Measurements from ENCODE around the gene SLC7A11. TPM values are rescaled to one million over a fixed set of nuclear protein-coding genes. Genes with fewer than 3 reads are reported as not detected.
"Not testable (repeated sequence)": the region's sequence is repeated elsewhere in the genome, so short reads cannot be mapped to it uniquely, and the experiment has no call there.

The SLC7A11 gene
- total and polyA plus RNA-seq, 5 experiments from 2014 or later = 0.13 to 0.30 TPM; not detected in 3

DNA sequence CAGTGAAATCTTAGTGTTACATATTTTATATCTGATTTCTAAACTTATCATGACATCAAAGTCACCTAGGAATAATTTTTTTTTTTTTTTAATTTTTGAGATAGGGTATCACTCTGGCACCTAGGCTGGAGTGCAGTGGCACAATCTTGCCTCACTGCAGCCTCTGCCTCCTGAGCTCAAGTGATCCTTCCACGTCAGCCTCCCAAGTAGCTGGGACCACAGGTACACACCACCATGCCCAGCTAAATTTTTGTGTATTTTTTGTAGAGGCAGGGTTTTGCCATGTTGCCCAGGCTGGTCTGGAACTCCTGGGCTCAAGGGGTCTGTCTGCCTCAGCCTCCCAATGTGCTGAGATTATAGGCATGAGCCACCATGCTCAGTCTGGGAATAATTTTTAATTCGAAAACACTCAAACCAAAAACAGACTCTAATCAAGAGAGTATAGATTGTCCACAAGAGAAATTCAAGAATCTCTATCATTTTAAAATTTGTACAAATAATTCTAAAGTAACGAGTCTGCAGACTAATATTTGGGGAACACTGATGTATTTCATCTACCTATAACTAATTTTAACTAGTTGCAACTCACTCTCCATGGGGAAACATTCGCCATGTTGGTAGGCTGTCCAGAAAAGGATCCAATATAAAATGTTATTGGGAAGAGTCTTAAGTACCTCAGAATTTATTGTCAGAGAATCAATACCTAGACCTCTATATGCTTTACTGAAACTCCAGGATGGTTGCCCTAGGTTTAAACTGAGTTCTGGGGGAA, 3.4 kb downstream of the SLC7A11 start:
- DNase-seq (no peak), ATAC-seq (no peak)
- Mint-ChIP-seq H3K27ac (no peak overlapping the region), H3K4me3 (no peak overlapping the region), H3K36me3 (no peaks in the 10 kb centered on the region), H3K27me3 (peaks cover 0 to 1% (median 0%) of the 10 kb centered on the region in 5 donors), H3K4me1 (peaks cover 9 to 13% (median 12%) of the 10 kb centered on the region in 4 donors), H3K9me3 (peaks cover 0 to 3% (median 0%) of the 10 kb centered on the region in 9 donors)
- POLR2A ChIA-PET = no interaction called here

DNA sequence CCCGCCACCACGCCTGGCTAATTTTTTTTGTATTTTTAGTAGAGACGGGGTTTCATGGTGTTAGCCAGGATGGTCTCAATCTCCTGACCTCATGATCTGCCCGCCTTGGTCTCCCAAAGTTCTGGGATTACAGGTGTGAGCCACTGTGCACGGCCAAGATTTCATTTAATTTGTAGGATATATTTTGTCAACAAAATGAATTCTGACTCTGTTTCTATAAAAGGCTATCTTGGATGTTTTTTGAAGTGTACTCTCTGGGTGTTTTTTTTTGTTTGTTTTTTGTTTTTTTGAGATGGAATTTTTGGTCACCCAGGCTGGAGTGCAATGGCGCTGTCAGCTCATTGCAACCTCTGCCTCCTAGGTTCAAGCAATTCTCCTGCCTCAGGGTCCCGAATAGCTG, 5.0 kb downstream of the SLC7A11 start:
- not testable (repeated sequence) for DNase-seq, H3K4me3 Mint-ChIP-seq

DNA sequence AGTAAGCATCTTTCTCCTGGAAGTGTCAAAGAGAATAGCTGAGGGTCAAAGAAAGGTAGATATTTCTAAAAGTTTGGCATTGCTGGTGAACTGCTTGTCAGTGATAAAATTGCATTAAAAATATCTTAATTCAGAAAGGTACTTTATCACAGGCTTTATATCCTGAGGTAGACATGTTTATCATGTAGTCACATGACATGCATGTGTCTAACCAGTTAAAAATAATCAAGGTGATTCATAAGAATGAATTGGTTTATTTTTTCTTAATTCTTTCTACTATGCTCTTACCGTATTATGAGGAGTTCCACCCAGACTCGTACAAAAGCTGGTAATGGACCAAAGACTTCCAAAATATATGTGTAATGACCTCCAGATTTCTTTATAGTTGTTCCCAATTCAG, 6.1 kb downstream of the SLC7A11 start:
- Mint-ChIP-seq H3K36me3 (no peaks in the 10 kb centered on the region), H3K9me3 (peaks cover 0 to 3% (median 0%) of the 10 kb centered on the region in 9 donors), H3K4me3 (no peak overlapping the region), H3K27ac (no peak overlapping the region), H3K4me1 (no peaks in the 10 kb centered on the region), H3K27me3 (peaks cover 0 to 1% (median 0%) of the 10 kb centered on the region in 5 donors)
- no peak for ATAC-seq
- POLR2A ChIA-PET = no interaction called here
- DNase-seq = no peak

More for the DNA sequence above, 5.0 kb downstream of the SLC7A11 start:
- H3K27me3 Mint-ChIP-seq, H3K36me3 Mint-ChIP-seq, ATAC-seq, H3K9me3 Mint-ChIP-seq, H3K4me1 Mint-ChIP-seq, POLR2A ChIA-PET, H3K27ac Mint-ChIP-seq: not testable (repeated sequence)

DNA sequence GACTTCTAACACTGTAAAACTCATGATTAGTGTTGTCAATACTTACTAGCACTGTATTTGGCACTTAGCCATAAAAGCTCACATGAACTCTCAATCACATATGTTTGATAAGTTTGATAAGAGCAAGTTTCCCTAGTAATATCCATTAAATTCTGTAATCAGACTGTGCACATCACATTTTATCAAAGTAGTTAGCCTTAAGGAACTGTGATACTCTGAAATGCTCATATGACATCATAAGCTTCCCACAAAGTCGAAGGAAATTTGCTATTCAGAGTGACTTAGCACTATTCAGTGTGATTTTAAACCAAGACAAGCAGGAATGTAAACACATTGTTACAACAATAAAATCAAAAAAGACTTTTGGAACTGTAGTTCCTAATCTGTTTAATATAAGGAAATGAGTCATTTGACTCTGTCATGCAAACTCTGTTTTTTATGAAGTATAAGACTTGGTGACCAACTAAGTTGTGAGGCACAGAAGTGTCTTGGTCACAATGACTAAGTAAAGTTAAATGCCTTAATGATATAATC, 6.7 kb downstream of the SLC7A11 start:
- no peak for ATAC-seq
- H3K27me3 Mint-ChIP-seq = peaks cover 0 to 1% (median 0%) of the 10 kb centered on the region in 5 donors

DNA sequence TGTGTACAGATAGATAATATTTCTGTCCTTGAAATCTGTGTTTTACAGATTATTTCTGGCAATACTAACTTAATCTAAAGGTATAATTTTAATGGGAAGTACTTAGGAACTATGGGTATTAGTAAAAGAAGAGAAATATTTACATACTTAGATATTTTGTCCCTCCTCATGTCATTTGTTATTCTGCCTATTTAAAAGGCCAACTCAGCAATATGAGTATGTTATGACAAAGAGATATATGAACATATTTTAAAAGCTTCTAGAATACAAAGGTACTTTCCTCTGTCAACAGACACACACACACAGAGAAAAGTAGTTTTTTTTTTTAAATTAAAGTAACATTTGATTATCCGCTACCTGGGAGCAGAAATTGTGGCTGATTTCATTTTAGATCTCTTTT, 7.9 kb downstream of the SLC7A11 start:
- peaks cover 0 to 3% (median 0%) of the 10 kb centered on the region in 9 donors for H3K9me3 Mint-ChIP-seq
- no peaks in the 10 kb centered on the region for H3K4me1 Mint-ChIP-seq
- DNase-seq (no peak), ATAC-seq (no peak)
- H3K4me3 Mint-ChIP-seq = no peak overlapping the region
- POLR2A ChIA-PET = no interaction called here
- no peaks in the 10 kb centered on the region for H3K36me3 Mint-ChIP-seq
- peaks cover 0 to 1% (median 0%) of the 10 kb centered on the region in 5 donors for H3K27me3 Mint-ChIP-seq
- H3K27ac Mint-ChIP-seq = no peak overlapping the region

More for the DNA sequence above, 6.7 kb downstream of the SLC7A11 start:
- Mint-ChIP-seq H3K4me3 (no peak overlapping the region), H3K27ac (no peak overlapping the region), H3K4me1 (no peaks in the 10 kb centered on the region), H3K36me3 (no peaks in the 10 kb centered on the region), H3K9me3 (peaks cover 0 to 3% (median 0%) of the 10 kb centered on the region in 9 donors)
- POLR2A ChIA-PET = no interaction called here
- DNase-seq = no peak

DNA sequence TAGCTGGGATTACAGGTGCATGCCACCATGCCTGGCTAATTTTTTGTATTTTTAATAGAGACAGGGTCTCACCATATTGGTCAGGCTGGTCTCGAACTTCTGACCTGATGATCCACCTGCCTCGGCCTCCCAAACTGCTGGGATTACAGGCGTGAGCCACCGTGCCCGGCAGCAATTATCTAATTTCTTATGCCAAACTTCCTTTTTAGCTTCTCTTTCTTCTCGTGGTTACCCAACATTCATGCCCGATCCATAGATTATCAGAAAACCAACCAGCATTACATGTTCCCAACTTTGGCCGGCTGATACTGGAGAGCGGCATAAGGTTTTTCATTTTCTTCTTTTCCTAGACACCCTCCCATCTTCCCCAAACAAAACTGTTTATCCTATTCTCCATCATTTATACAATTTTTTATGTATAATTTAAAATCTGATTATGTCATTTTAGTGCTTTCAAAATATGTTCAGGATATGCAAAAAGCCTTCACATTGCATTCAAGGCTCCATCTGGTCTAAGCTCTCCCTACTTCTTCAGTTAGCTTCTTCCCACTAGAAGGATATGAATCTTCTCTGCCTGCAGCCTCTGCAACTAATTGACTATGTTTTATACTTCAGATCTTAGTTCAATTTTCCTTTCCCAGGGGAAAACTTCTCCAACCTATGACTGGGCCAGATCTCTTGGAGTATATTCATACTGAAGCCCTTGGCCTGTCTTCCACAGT, 8.7 kb downstream of the SLC7A11 start:
- Mint-ChIP-seq H3K27me3 (peaks cover 0 to 1% (median 0%) of the 10 kb centered on the region in 5 donors), H3K9me3 (peaks cover 0 to 3% (median 0%) of the 10 kb centered on the region in 9 donors)

DNA sequence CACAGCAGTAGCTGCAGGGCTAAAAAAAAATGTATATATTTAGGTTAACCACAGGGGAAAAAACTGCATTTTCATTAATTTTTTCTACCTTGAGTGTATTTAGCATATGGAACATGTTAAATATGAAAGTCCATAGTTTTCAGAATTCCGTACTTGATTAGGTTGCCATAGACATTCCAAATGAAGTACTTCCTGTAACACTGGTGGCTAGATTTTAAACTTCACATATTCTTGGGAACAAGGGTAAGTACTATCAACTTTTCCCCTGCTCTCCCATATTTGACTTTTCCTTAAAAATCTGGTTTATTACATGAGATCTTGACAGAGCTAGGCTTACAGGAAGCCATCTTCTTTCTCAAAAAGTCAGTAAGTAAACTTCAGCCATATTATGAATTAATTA, 9.8 kb downstream of the SLC7A11 start:
- POLR2A ChIA-PET = no interaction called here
- ATAC-seq = no peak
- Mint-ChIP-seq H3K4me3 (no peak overlapping the region), H3K4me1 (no peaks in the 10 kb centered on the region), H3K27me3 (peaks cover 0 to 1% (median 0%) of the 10 kb centered on the region in 5 donors), H3K36me3 (no peaks in the 10 kb centered on the region), H3K9me3 (peaks cover 0 to 3% (median 0%) of the 10 kb centered on the region in 9 donors), H3K27ac (no peak overlapping the region)
- no peak for DNase-seq

More for the DNA sequence above, 8.7 kb downstream of the SLC7A11 start:
- no peaks in the 10 kb centered on the region for H3K36me3 Mint-ChIP-seq
- H3K27ac Mint-ChIP-seq = no peak overlapping the region
- POLR2A ChIA-PET = no interaction called here
- no peaks in the 10 kb centered on the region for H3K4me1 Mint-ChIP-seq
- no peak for ATAC-seq
- no peak for DNase-seq
- no peak overlapping the region for H3K4me3 Mint-ChIP-seq

DNA sequence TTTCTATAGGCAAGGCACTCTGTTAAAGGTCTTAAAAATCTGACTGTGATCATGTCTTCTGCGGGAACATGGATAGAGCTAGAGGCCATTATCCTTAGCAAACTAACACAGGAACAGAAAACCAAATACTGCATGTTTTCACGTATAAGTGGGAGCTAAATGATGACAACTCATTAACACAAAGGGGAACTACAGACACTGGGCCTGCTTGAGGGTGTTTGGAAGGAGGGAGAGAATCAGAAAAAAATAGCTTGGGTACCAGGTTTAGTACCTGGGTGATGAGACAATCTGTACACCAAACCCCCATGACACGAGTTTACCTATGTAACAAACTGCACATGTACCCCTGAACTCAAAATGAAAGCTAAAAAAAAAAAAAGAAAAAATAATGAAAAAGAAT, 12.1 kb downstream of the SLC7A11 start:
- POLR2A ChIA-PET = no interaction called here
- no peaks in the 10 kb centered on the region for H3K4me1 Mint-ChIP-seq
- H3K27ac Mint-ChIP-seq = no peak overlapping the region
- H3K36me3 Mint-ChIP-seq = no peaks in the 10 kb centered on the region
- no peak for DNase-seq
- no peaks in the 10 kb centered on the region for H3K27me3 Mint-ChIP-seq
- peaks cover 0 to 2% (median 0%) of the 10 kb centered on the region in 9 donors for H3K9me3 Mint-ChIP-seq
- no peak for ATAC-seq
- H3K4me3 Mint-ChIP-seq = no peak overlapping the region

DNA sequence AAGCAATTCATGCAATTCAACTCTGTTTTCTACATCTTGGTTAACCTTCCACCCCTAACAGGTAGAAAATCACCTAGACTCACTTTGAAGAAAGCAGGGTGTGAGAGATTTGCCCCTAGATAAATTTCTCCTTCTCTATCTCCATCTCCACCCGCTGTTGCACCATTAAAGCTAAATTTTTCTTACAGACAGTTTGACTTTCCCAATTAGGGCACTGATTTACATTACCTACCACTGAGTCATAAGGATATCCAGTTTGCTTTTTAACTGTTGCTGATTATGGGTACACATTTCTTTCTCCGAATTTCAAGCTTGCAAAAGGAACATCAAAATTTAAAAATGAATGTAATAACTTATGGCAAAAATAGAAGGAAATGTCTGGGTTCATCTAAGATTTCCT, 13.0 kb downstream of the SLC7A11 start:
- no peaks in the 10 kb centered on the region for H3K36me3 Mint-ChIP-seq
- POLR2A ChIA-PET = no interaction called here
- no peaks in the 10 kb centered on the region for H3K4me1 Mint-ChIP-seq
- H3K4me3 Mint-ChIP-seq = no peak overlapping the region
- no peak for ATAC-seq
- H3K9me3 Mint-ChIP-seq = peaks cover 0 to 4% (median 0%) of the 10 kb centered on the region in 9 donors
- H3K27me3 Mint-ChIP-seq = peaks cover 0 to 1% (median 0%) of the 10 kb centered on the region in 5 donors
- DNase-seq = no peak
- H3K27ac Mint-ChIP-seq = no peak overlapping the region

DNA sequence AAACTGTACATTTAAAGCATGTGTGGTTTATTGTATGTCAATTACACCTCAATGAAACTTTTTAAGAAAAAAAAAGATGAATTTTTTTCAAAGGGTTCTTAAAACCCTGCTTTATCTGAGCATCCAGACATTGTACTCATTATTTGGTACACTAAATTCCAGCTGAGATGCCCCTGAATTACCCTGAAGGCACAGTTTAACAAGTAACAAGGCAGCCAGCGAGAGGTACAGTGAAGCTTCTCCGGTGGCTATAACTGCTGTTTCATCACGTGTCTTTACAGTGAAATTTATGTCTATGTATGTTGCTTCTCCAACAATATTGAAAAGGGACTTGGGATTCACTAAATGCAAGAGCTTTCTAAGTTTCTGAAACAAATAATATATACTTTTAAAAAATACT, 15.8 kb downstream of the SLC7A11 start:
- H3K36me3 Mint-ChIP-seq = no peaks in the 10 kb centered on the region
- no peak overlapping the region for H3K27ac Mint-ChIP-seq
- peaks cover 0 to 4% (median 0%) of the 10 kb centered on the region in 9 donors for H3K9me3 Mint-ChIP-seq
- POLR2A ChIA-PET = no interaction called here
- H3K4me1 Mint-ChIP-seq = no peaks in the 10 kb centered on the region
- no peak overlapping the region for H3K4me3 Mint-ChIP-seq
- DNase-seq (no peak), ATAC-seq (no peak)
- peaks cover 0 to 1% (median 0%) of the 10 kb centered on the region in 5 donors for H3K27me3 Mint-ChIP-seq

DNA sequence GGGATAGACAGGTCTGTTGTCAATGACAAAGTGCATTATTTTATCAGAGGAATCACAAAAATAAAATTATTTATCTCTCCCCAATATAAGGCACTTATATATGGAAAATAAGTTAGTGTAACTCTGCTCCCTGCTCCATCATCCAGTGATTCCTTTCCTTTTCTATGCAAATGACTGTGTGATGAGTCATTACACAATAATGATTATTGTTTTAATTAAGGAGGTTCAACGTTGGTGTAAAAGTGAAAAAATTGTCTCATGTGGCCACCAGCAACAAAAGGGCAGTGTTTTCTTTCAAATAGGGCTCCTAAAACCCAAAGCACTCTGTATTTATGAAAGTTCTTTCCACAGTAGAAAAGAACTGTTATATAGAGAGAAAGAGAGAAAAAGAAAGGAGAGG, 16.7 kb downstream of the SLC7A11 start:
- Mint-ChIP-seq H3K27me3 (peaks cover 0 to 1% (median 0%) of the 10 kb centered on the region in 5 donors), H3K27ac (no peak overlapping the region), H3K4me3 (no peak overlapping the region), H3K9me3 (peaks cover 0 to 4% (median 0%) of the 10 kb centered on the region in 9 donors), H3K36me3 (no peaks in the 10 kb centered on the region), H3K4me1 (no peaks in the 10 kb centered on the region)
- DNase-seq = no peak
- ATAC-seq = no peak
- POLR2A ChIA-PET = no interaction called here

DNA sequence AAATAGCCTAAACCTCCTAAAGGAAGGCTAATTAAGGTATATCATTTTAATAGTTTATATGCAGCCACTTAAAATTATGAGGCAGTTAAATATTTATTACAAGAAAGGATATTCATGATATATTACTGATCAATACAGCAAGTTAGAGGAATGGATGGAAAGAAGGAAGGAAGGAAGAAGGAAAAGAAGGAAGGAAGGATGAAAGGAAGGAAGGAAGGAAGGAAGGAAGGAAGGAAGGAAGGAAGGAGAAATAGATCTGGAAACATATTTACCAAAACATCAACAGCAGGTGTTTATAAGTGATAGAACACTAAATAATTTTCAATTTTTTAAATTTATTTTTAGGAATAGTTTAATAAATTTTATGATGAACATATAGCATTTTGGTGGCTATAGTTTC, 17.5 kb downstream of the SLC7A11 start:
- H3K27ac Mint-ChIP-seq = no peak overlapping the region
- H3K9me3 Mint-ChIP-seq = peaks cover 0 to 4% (median 0%) of the 10 kb centered on the region in 9 donors
- ATAC-seq (no peak), DNase-seq (no peak)
- H3K4me1 Mint-ChIP-seq = no peaks in the 10 kb centered on the region
- peaks cover 0 to 1% (median 0%) of the 10 kb centered on the region in 5 donors for H3K27me3 Mint-ChIP-seq
- H3K36me3 Mint-ChIP-seq = no peaks in the 10 kb centered on the region
- POLR2A ChIA-PET = no interaction called here
- no peak overlapping the region for H3K4me3 Mint-ChIP-seq

DNA sequence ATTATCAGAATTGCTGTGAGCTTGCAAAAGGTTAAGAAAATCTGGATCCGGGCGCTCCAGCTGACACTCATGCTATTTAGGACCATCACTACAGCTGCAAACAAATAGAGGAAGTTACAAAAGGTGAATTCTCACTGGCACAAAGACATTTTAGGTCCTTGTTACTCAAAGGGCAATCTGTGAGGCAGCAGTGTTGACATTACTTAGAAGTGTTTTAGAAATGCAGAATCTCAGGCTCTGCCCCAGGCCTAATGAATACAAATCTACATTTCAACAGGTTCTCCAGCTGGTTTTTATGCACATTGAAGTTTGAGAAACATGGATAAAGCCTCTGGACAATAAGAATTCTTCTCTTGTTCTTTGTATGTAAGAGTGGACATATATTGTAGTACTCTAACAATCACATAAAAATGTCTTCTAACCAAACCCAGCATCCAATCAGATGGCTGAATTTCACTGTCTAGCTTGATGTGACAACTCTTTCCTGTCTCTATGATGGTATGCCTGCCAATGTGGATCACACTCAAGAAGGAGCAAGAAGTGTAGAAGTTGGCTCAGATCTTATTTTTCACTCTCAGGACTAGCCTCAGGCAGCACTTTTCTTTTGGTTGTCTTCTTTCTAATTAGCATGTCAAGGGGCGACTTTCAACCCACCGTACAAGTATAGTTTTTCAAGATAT, 18.8 kb downstream of the SLC7A11 start:
- POLR2A ChIA-PET = no interaction called here

More for the DNA sequence above, 18.8 kb downstream of the SLC7A11 start:
- H3K27ac Mint-ChIP-seq = no peak overlapping the region
- H3K9me3 Mint-ChIP-seq = peaks cover 0 to 4% (median 0%) of the 10 kb centered on the region in 9 donors
- H3K4me1 Mint-ChIP-seq = no peaks in the 10 kb centered on the region
- DNase-seq (no peak), ATAC-seq (no peak)
- no peaks in the 10 kb centered on the region for H3K36me3 Mint-ChIP-seq
- no peak overlapping the region for H3K4me3 Mint-ChIP-seq
- H3K27me3 Mint-ChIP-seq = peaks cover 0 to 1% (median 0%) of the 10 kb centered on the region in 5 donors

Measured in naive thymus-derived CD8-positive, alpha-beta T cell (primary cell).